NB4 (cell line): ENCODE measurements around the gene STK32C.

ENCODE experiments used
- POLR2A ChIP-seq: IDR thresholded peaks from 2 replicates; pipeline ENCODE4 v1.6.1; 2011; ENCODE audit warnings: mild to moderate bottlenecking; ENCODE audit not compliant: insufficient read length; ENCODE audit errors: extremely low read depth
- TF ChIP-seq, protein P1 (sequence below): IDR thresholded peaks from one replicate; pipeline ENCODE4 v1.5.1; 2012; ENCODE audit warnings: low read depth, low read length
- TF ChIP-seq, protein P2 (sequence below): IDR thresholded peaks from 2 replicates; pipeline ENCODE4 v1.6.1; 2011; ENCODE audit warnings: low read depth, low read length

DNA sequence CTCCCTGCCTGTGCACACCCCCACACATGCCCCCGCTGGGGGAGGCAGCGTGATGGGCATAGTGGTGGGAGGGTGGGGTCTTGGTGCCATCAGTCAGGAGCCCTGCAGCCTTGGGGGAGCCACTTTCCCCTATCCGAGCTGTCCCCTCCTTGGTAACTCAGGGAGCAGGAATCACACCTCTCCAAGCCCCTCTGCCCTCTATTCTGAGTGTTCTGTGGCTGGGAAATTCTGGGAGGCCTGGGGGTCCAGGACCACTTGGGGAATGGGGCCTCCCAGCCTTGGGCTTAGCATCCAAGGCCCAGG lies 109.7 kb downstream of the STK32C start:
- TF ChIP-seq, protein P1, sequence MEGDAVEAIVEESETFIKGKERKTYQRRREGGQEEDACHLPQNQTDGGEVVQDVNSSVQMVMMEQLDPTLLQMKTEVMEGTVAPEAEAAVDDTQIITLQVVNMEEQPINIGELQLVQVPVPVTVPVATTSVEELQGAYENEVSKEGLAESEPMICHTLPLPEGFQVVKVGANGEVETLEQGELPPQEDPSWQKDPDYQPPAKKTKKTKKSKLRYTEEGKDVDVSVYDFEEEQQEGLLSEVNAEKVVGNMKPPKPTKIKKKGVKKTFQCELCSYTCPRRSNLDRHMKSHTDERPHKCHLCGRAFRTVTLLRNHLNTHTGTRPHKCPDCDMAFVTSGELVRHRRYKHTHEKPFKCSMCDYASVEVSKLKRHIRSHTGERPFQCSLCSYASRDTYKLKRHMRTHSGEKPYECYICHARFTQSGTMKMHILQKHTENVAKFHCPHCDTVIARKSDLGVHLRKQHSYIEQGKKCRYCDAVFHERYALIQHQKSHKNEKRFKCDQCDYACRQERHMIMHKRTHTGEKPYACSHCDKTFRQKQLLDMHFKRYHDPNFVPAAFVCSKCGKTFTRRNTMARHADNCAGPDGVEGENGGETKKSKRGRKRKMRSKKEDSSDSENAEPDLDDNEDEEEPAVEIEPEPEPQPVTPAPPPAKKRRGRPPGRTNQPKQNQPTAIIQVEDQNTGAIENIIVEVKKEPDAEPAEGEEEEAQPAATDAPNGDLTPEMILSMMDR: no peak
- no peak for TF ChIP-seq POLR2A
- TF ChIP-seq, protein P2, sequence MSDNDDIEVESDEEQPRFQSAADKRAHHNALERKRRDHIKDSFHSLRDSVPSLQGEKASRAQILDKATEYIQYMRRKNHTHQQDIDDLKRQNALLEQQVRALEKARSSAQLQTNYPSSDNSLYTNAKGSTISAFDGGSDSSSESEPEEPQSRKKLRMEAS: no peak
